ENCODE data around the gene ADGRA1. TPM values are rescaled to one million over a fixed set of nuclear protein-coding genes. Genes with fewer than 3 reads are reported as not detected.

The ADGRA1 gene
- total RNA-seq, 3 donors from 2014 or later (not counting 1 experiment from before 2014, with no cell fraction given): not detected

DNA sequence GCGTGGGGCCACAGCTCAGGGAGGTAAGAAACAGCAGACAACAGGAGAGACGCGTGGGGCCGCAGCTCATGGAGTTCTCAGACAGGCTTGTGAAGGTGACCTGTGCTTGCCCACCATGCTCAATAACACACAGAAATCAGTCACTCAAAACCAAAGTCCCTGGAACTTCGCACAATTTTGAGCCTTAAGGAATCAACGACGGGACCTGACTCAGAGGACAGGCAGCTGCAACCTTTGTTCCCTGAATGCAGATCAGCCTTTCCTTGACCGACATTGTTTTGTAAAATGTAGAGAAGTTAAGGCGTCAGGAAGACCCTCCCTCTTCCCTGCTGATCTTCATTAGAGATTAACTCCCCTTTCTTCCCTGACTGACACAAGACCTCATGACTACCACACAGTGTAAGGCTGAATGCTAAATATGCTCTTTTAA lies 63.8 kb downstream of the ADGRA1 start:
- TF ChIP-seq, protein P1, sequence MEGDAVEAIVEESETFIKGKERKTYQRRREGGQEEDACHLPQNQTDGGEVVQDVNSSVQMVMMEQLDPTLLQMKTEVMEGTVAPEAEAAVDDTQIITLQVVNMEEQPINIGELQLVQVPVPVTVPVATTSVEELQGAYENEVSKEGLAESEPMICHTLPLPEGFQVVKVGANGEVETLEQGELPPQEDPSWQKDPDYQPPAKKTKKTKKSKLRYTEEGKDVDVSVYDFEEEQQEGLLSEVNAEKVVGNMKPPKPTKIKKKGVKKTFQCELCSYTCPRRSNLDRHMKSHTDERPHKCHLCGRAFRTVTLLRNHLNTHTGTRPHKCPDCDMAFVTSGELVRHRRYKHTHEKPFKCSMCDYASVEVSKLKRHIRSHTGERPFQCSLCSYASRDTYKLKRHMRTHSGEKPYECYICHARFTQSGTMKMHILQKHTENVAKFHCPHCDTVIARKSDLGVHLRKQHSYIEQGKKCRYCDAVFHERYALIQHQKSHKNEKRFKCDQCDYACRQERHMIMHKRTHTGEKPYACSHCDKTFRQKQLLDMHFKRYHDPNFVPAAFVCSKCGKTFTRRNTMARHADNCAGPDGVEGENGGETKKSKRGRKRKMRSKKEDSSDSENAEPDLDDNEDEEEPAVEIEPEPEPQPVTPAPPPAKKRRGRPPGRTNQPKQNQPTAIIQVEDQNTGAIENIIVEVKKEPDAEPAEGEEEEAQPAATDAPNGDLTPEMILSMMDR (IDR thresholded peaks at IDR 0.05): no peak
- no peak overlapping the region for H3K27ac ChIP-seq (ENCODE audit: low read length)
- H3K27me3 ChIP-seq (ENCODE audit: control insufficient read depth, insufficient read depth, low read length): no peaks in the 10 kb centered on the region
- no peaks in the 10 kb centered on the region for H3K4me1 ChIP-seq (ENCODE audit: control insufficient read depth, insufficient read depth, low read length)
- no peak overlapping the region for H3K27ac Mint-ChIP-seq
- 65% methylated on average over 9 of the region's 9 CpGs for WGBS (ENCODE audit: insufficient coverage)
- no peaks in the 10 kb centered on the region for H3K36me3 ChIP-seq (ENCODE audit: control insufficient read depth, insufficient read depth, low read length)
- no peaks in the 10 kb centered on the region for H3K9me3 Mint-ChIP-seq
- H3K9me3 ChIP-seq (ENCODE audit: control insufficient read depth, insufficient read depth, low read length): no peaks in the 10 kb centered on the region
- ATAC-seq (no peak), DNase-seq (no peak)
- peaks cover 8% of the 10 kb centered on the region for H3K36me3 Mint-ChIP-seq
- no peak overlapping the region for H3K4me3 Mint-ChIP-seq
- no peaks in the 10 kb centered on the region for H3K4me1 Mint-ChIP-seq
- H3K27me3 Mint-ChIP-seq (ENCODE audit: low read depth in 2 of 2): peaks cover 46 to 54% of the 10 kb centered on the region in 2 donors
- no peak overlapping the region for H3K4me3 ChIP-seq (ENCODE audit: low read length)
- intact Hi-C loops (cut with micrococcal nuclease): no loop called here

DNA sequence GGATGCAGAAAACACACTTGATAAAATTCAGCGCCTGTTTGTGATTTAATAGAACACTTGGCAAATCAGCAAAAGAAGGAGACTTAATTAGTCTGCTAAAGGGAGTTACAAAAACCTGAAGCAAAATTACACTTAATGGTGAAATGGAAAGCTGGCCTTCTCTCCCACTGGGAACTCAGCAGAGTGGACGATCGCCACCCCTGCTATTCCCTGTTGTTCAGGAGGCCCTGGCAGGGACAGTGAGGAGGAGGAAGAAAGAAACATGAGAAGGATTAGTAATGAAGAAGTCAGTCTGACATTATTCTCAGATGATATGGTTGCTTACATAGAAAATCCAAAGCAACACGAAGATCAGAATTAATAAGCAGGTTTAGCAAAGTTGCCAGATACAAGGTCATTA lies 66.7 kb downstream of the ADGRA1 start:
- 88% methylated on average over 4 of the region's 4 CpGs for WGBS (ENCODE audit: insufficient coverage)
- H3K9me3 Mint-ChIP-seq: no peaks in the 10 kb centered on the region
- H3K36me3 Mint-ChIP-seq: no peaks in the 10 kb centered on the region
- no peak overlapping the region for H3K27ac Mint-ChIP-seq
- no peak overlapping the region for H3K4me3 Mint-ChIP-seq
- H3K4me1 Mint-ChIP-seq: no peaks in the 10 kb centered on the region
- Histone ChIP-seq H3K4me3 (ENCODE audit: low read length) (no peak overlapping the region), H3K27ac (ENCODE audit: low read length) (no peak overlapping the region), H3K9me3 (ENCODE audit: control insufficient read depth, insufficient read depth, low read length) (no peaks in the 10 kb centered on the region), H3K27me3 (ENCODE audit: control insufficient read depth, insufficient read depth, low read length) (no peaks in the 10 kb centered on the region), H3K36me3 (ENCODE audit: control insufficient read depth, insufficient read depth, low read length) (no peaks in the 10 kb centered on the region), H3K4me1 (ENCODE audit: control insufficient read depth, insufficient read depth, low read length) (no peaks in the 10 kb centered on the region)
- no peak for ATAC-seq
- TF ChIP-seq, protein P1 (IDR thresholded peaks at IDR 0.05): no peak
- peaks cover 17 to 29% of the 10 kb centered on the region in 2 donors for H3K27me3 Mint-ChIP-seq (ENCODE audit: low read depth in 2 of 2)
- intact Hi-C loops (cut with micrococcal nuclease): no loop called here
- DNase-seq: no peak

DNA sequence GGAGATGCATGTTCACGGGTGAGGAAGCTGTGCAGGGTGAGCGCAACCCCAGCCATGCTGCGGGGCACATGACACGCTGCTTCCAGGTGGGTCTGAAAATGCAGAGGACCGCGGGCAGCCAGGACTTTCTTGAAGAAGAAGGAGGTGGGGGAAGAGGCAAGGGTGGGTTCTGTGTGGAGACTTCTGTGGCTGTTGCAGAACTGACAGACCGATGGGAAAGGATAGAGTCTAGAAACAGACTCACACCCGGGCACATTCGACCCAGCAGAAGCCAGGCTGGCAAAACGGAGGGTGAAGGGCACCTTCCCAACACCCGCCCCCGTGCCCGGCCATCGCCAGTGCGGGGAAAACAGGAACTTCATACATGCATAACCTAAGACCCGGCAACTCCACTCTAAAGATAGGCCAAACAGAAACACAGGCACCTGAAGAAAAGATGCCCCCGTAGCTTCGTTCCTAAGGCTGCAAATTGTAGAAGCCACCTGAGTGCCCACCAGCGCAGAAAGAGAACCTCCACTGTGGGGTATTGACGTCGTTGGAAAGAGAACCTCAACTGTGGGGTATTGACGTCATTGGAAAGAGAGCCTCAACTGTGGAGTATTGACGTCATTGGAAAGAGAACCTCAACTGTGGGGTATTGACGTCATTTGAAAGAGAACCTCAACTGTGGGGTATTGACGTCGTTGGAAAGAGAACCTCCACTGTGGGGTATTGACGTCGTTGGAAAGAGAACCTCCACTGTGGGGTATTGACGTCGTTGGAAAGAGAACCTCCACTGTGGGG lies 67.5 kb downstream of the ADGRA1 start:
- H3K9me3 ChIP-seq (ENCODE audit: control insufficient read depth, insufficient read depth, low read length): no peaks in the 10 kb centered on the region
- H3K4me1 ChIP-seq (ENCODE audit: control insufficient read depth, insufficient read depth, low read length): no peaks in the 10 kb centered on the region
- peaks cover 10 to 24% of the 10 kb centered on the region in 2 donors for H3K27me3 Mint-ChIP-seq (ENCODE audit: low read depth in 2 of 2)
- no peaks in the 10 kb centered on the region for H3K36me3 Mint-ChIP-seq
- DNase-seq: no peak
- no peaks in the 10 kb centered on the region for H3K36me3 ChIP-seq (ENCODE audit: control insufficient read depth, insufficient read depth, low read length)
- no peaks in the 10 kb centered on the region for H3K4me1 Mint-ChIP-seq
- H3K4me3 ChIP-seq (ENCODE audit: low read length): no peak overlapping the region
- no peak overlapping the region for H3K4me3 Mint-ChIP-seq
- H3K27ac ChIP-seq (ENCODE audit: low read length): no peak overlapping the region
- intact Hi-C loops (cut with micrococcal nuclease): no loop called here
- 91% methylated on average over 26 of the region's 30 CpGs for WGBS (ENCODE audit: insufficient coverage)
- TF ChIP-seq, protein P1 (IDR thresholded peaks at IDR 0.05): no peak
- H3K27me3 ChIP-seq (ENCODE audit: control insufficient read depth, insufficient read depth, low read length): no peaks in the 10 kb centered on the region
- H3K27ac Mint-ChIP-seq: no peak overlapping the region
- no peak for ATAC-seq
- H3K9me3 Mint-ChIP-seq: no peaks in the 10 kb centered on the region
